HCT116 (cell line): ENCODE results near the gene PRKCQ. TPM values are rescaled to one million over a fixed set of nuclear protein-coding genes. Genes with fewer than 3 reads are reported as not detected.

Experiments used
- ATAC-seq: fragments of 200-7000 bp; cut with Tn5 transposase; 2 replicates; pipeline ENCODE4 v1.9.1; 2020; ENCODE audit warnings: mild to moderate bottlenecking, moderate library complexity
- BruUV-seq: library from RNA; stranded (reverse); fragments of 400-500 nt; replicated peaks from 2 replicates; lab custom pipeline; 2021; lab: Mats Ljungman, UMichigan
- CTCF ChIA-PET: fragments of 300-600 bp; sonication (Branson Sonifier 250); formaldehyde crosslinking; loops from one replicate; lab custom pipeline; 2021; ENCODE audit warnings: antibody characterized with exemption; lab: Charles Lee
- POLR2A ChIA-PET: fragments of 300-600, 350-600 bp; sonication (Branson Sonifier 250); formaldehyde crosslinking; loops from one replicate; lab custom pipeline; 2021; ENCODE audit warnings: antibody characterized with exemption; lab: Charles Lee
- RAD21 ChIA-PET, 2 experiments: fragments of 300-600 bp; sonication (Branson Sonifier 250); formaldehyde crosslinking; loops; one replicate each; lab custom pipeline; 2023; ENCODE audit warnings: low total read pairs in 2 of 2; ENCODE audit not compliant: uncharacterized antibody in 2 of 2, unreplicated experiment in 2 of 2, low non-redundant PET in 1 of 2; lab: Charles Lee
- DNase-seq: peaks from one replicate; pipeline ENCODE4 v3.0.0-alpha.2; 2010; ENCODE audit warnings: low read depth, low spot score
- H2AFZ ChIP-seq: fragments of 200-600 bp; shearing (Covaris generic), sonication (generic); 2 replicates; pipeline ENCODE4 v1.6.1; 2017; ENCODE audit warnings: low read depth, mixed run types, mixed read lengths, antibody characterized with exemption, low read length; ENCODE audit not compliant: poor library complexity, severe bottlenecking
- H3K27ac ChIP-seq: 2 replicates; pipeline ENCODE4 v1.5.1; 2012; ENCODE audit warnings: low read depth, low read length
- H3K27me3 ChIP-seq: fragments of 200-600 bp; sonication (generic); 2 replicates; pipeline ENCODE4 v1.6.1; 2016; ENCODE audit warnings: mixed run types, low read length, mixed read lengths; ENCODE audit not compliant: insufficient read depth
- H3K36me3 ChIP-seq, 2 experiments: fragments of 200-500 bp in 1 of 2; fragments of 200-600 bp in 1 of 2; sonication (Bioruptor generic) in 1 of 2; sonication (generic) in 1 of 2; 2 replicates each; pipeline versions ENCODE4 v1.5.1 to v1.6.1; 2014 to 2016; ENCODE audit warnings: low read length in 2 of 2, inconsistent platforms in 1 of 2, mixed read lengths in 1 of 2, mixed run types in 1 of 2; ENCODE audit not compliant: insufficient read depth in 2 of 2, control insufficient read depth in 1 of 2
- H3K4me1 ChIP-seq, 2 experiments: fragments of 200-600 bp in 1 of 2; sonication (generic) in 1 of 2; 2 replicates each; pipeline versions ENCODE4 v1.5.1 to v1.6.1; 2012 to 2017; ENCODE audit warnings: low read length in 2 of 2, inconsistent platforms in 1 of 2, mild to moderate bottlenecking in 1 of 2, mixed read lengths in 1 of 2, mixed run types in 1 of 2, moderate library complexity in 1 of 2; ENCODE audit not compliant: insufficient read depth in 2 of 2, control insufficient read depth in 1 of 2
- H3K4me2 ChIP-seq: fragments of 200-600 bp; sonication (generic); 2 replicates; pipeline ENCODE4 v1.6.1; 2017; ENCODE audit warnings: mixed run types, low read length, mixed read lengths
- H3K4me3 ChIP-seq, 2 experiments: fragments of 200-600 bp in 1 of 2; sonication (generic) in 1 of 2; replicated peaks in 1 of 2; 2 replicates each; pipeline ENCODE4 v1.5.1; 2011 to 2016; ENCODE audit warnings: low read length in 2 of 2, control low read depth in 1 of 2, low read depth in 1 of 2, mild to moderate bottlenecking in 1 of 2, mixed read lengths in 1 of 2, mixed run types in 1 of 2
- H3K79me2 ChIP-seq: fragments of 200-600 bp; sonication (generic); 2 replicates; pipeline ENCODE4 v1.6.1; 2017; ENCODE audit warnings: mild to moderate bottlenecking, mixed run types, low read length, moderate library complexity, mixed read lengths; ENCODE audit not compliant: insufficient read depth
- H3K9ac ChIP-seq: fragments of 200-600 bp; sonication (generic); 2 replicates; pipeline ENCODE4 v1.6.1; 2016; ENCODE audit warnings: low read length, mixed read lengths
- H3K9me2 ChIP-seq: fragments of 200-600 bp; sonication (generic), shearing (Covaris generic); 2 replicates; pipeline ENCODE4 v1.6.1; 2017; ENCODE audit warnings: mixed run types, mild to moderate bottlenecking, moderate library complexity; ENCODE audit not compliant: insufficient read depth
- H3K9me3 ChIP-seq, 2 experiments: fragments of 200-500 bp in 1 of 2; fragments of 200-600 bp in 1 of 2; sonication (Bioruptor generic) in 1 of 2; sonication (generic) in 1 of 2; 2 replicates each; pipeline ENCODE4 v1.6.1; 2014 to 2017; ENCODE audit warnings: low read length in 2 of 2, mixed read lengths in 2 of 2, inconsistent platforms in 1 of 2, low read depth in 1 of 2, mild to moderate bottlenecking in 1 of 2, mixed run types in 1 of 2, moderate library complexity in 1 of 2; ENCODE audit not compliant: control insufficient read depth in 1 of 2, insufficient read depth in 1 of 2
- H4K20me1 ChIP-seq: fragments of 200-600 bp; sonication (generic), shearing (Covaris generic); 2 replicates; pipeline ENCODE4 v1.6.1; 2017; ENCODE audit warnings: mixed run types, mild to moderate bottlenecking, moderate library complexity; ENCODE audit not compliant: insufficient read depth
- CBX3 ChIP-seq: IDR thresholded peaks from 2 replicates; pipeline ENCODE4 v1.6.1; 2012; ENCODE audit warnings: low read depth
- CEBPB ChIP-seq: IDR thresholded peaks from 2 replicates; pipeline ENCODE4 v1.6.1; 2012; ENCODE audit warnings: low read depth
- CTCF ChIP-seq, 3 experiments: fragments of 200-600 bp in 1 of 3; sonication (generic) in 1 of 3; IDR thresholded peaks in 2 of 3; conservative IDR thresholded peaks in 1 of 3; 2 replicates each; pipeline ENCODE4 v1.5.1; 2012 to 2017; ENCODE audit warnings: low read depth in 2 of 3, low read length in 2 of 3, antibody characterized with exemption in 1 of 3, borderline replicate concordance in 1 of 3, control low read depth in 1 of 3, mild to moderate bottlenecking in 1 of 3, mixed read lengths in 1 of 3, mixed run types in 1 of 3, moderate library complexity in 1 of 3; ENCODE audit not compliant: insufficient read depth in 1 of 3
- EGR1 ChIP-seq: IDR thresholded peaks from 2 replicates; pipeline ENCODE4 v1.6.1; 2012; ENCODE audit warnings: low read depth
- ELF1 ChIP-seq: IDR thresholded peaks from 2 replicates; pipeline ENCODE4 v1.6.1; 2012; ENCODE audit warnings: low read depth, borderline replicate concordance
- EZH2phosphoT487 ChIP-seq: fragments of 200-600 bp; IDR thresholded peaks from 2 replicates; pipeline ENCODE4 v1.6.1; 2018; ENCODE audit warnings: antibody characterized with exemption, borderline replicate concordance
- JUND ChIP-seq: IDR thresholded peaks from 2 replicates; pipeline ENCODE4 v1.6.1; 2012
- POLR2A ChIP-seq: IDR thresholded peaks from 2 replicates; pipeline ENCODE4 v1.7.0; 2011; ENCODE audit warnings: borderline replicate concordance; ENCODE audit not compliant: insufficient read depth, insufficient read length; ENCODE audit errors: extremely low read depth
- POLR2AphosphoS5 ChIP-seq: IDR thresholded peaks from 2 replicates; pipeline ENCODE4 v1.6.1; 2011; ENCODE audit warnings: mild to moderate bottlenecking, low read depth, low read length, moderate library complexity
- RAD21 ChIP-seq: IDR thresholded peaks from 2 replicates; pipeline ENCODE4 v1.6.1; 2012; ENCODE audit warnings: low read depth, mild to moderate bottlenecking
- SIN3A ChIP-seq: IDR thresholded peaks from 2 replicates; pipeline ENCODE4 v1.6.1; 2012; ENCODE audit warnings: low read depth
- SP1 ChIP-seq: IDR thresholded peaks from 2 replicates; pipeline ENCODE4 v1.6.1; 2012; ENCODE audit warnings: low read depth
- SRF ChIP-seq: IDR thresholded peaks from 2 replicates; pipeline ENCODE4 v1.6.1; 2012; ENCODE audit warnings: low read depth
- TCF7L2 ChIP-seq: IDR thresholded peaks from 2 replicates; pipeline ENCODE4 v1.7.0; 2011; ENCODE audit warnings: borderline replicate concordance, inconsistent platforms; ENCODE audit not compliant: insufficient read depth, insufficient read length; ENCODE audit errors: extremely low read depth
- ZFX ChIP-seq: fragments of 450-650 bp; IDR thresholded peaks from 2 replicates; pipeline ENCODE4 v1.6.1; 2017
- intact Hi-C: fragments of 100-400 bp; cut with micrococcal nuclease; formaldehyde crosslinking; loops from 2 replicates; pipeline ENCODE4 v1.10.0; 2022
- total RNA-seq: library from RNA; stranded (reverse); gene quantifications from one replicate; pipeline ENCODE4 v1.2.1, GENCODE V29; 2021; ENCODE audit not compliant: unreplicated experiment
- TF ChIP-seq, protein P1 (sequence below): IDR thresholded peaks from 2 replicates; pipeline ENCODE4 v1.6.1; 2012; ENCODE audit warnings: low read depth

Gene PRKCQ
- total RNA-seq, 1 experiment from 2014 or later: 0.54 TPM

DNA sequence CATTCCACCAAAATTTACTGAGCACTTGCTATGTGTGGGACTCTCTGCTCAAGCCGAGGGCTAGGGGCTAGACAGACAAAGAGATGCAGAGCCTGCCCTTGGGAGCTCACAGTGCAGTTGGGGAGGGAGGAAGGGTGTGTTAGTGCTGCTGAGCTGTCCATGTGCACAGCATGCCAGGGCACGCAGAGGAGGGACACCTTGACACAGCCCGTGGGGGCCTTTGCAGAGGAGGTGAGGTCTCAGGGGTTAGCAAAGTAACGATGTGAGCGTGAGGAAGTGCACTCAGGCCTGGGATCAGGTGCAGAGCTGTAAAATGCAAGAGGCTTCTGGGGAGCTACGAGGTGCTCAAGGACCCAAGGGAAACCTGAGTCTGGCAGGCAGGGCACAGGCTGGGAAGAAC, 16.3 kb downstream of the PRKCQ start:
- RAD21 ChIA-PET: no interaction called here
- DNase-seq: no peak
- H2AFZ ChIP-seq: no peak overlapping the region
- TF ChIP-seq SRF (no peak), TCF7L2 (no peak), RAD21 (no peak), POLR2AphosphoS5 (no peak), ZFX (no peak), POLR2A (no peak), CTCF (IDR thresholded peaks at IDR 0.05 in 2 of 3, conservative IDR thresholded peaks at IDR 0.05 in 1 of 3; ENCODE audit: borderline replicate concordance in 1 of 3, insufficient read depth in 1 of 3, low read depth in 2 of 3, low read length in 2 of 3) (no peak), SP1 (no peak), JUND (no peak), EZH2phosphoT487 (no peak), CEBPB (no peak), ELF1 (no peak), EGR1 (no peak), SIN3A (no peak), CBX3 (no peak)
- TF ChIP-seq, protein P1, sequence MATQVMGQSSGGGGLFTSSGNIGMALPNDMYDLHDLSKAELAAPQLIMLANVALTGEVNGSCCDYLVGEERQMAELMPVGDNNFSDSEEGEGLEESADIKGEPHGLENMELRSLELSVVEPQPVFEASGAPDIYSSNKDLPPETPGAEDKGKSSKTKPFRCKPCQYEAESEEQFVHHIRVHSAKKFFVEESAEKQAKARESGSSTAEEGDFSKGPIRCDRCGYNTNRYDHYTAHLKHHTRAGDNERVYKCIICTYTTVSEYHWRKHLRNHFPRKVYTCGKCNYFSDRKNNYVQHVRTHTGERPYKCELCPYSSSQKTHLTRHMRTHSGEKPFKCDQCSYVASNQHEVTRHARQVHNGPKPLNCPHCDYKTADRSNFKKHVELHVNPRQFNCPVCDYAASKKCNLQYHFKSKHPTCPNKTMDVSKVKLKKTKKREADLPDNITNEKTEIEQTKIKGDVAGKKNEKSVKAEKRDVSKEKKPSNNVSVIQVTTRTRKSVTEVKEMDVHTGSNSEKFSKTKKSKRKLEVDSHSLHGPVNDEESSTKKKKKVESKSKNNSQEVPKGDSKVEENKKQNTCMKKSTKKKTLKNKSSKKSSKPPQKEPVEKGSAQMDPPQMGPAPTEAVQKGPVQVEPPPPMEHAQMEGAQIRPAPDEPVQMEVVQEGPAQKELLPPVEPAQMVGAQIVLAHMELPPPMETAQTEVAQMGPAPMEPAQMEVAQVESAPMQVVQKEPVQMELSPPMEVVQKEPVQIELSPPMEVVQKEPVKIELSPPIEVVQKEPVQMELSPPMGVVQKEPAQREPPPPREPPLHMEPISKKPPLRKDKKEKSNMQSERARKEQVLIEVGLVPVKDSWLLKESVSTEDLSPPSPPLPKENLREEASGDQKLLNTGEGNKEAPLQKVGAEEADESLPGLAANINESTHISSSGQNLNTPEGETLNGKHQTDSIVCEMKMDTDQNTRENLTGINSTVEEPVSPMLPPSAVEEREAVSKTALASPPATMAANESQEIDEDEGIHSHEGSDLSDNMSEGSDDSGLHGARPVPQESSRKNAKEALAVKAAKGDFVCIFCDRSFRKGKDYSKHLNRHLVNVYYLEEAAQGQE: no peak
- TF ChIP-seq, all 23 proteins: peak for 0
- ATAC-seq: no peak
- CTCF ChIA-PET: no interaction called here
- no TSS peak for BruUV-seq
- Histone ChIP-seq H3K27me3 (peaks cover 66% of the 10 kb centered on the region), H3K4me2 (no peak overlapping the region), H3K9me3 (no peaks in the 10 kb centered on the region), H4K20me1 (no peaks in the 10 kb centered on the region), H3K4me3 (no peak overlapping the region), H3K9ac (no peak overlapping the region), H3K36me3 (no peaks in the 10 kb centered on the region), H3K4me1 (no peaks in the 10 kb centered on the region), H3K79me2 (no peaks in the 10 kb centered on the region), H3K9me2 (no peaks in the 10 kb centered on the region), H3K27ac (no peak overlapping the region)
- intact Hi-C loops: no loop called here
- POLR2A ChIA-PET: no interaction called here
